ENCODE results near the gene ZNF224. TPM values are rescaled to one million over a fixed set of nuclear protein-coding genes. Genes with fewer than 3 reads are reported as not detected.

Gene ZNF224
- polyA plus RNA-seq, 1 of the 3 experiments (the other 2 are of a cell fraction) = 13.9 TPM

GRCh38 chr19:44061038-44061437 lies 33.1 kb upstream of the ZNF224 start:
- 92% methylated on average over 1 of the region's 1 CpG for WGBS (ENCODE audit: low lambda C conversion rate)
- TF ChIP-seq USF2 (IDR thresholded peaks at IDR 0.05; ENCODE audit: borderline replicate concordance, low read depth, low read length) = no peak
- TF ChIP-seq REST (IDR thresholded peaks at IDR 0.05; ENCODE audit: low read depth, low read length) = no peak
- no peak for TF ChIP-seq TCF12 (IDR thresholded peaks at IDR 0.05)
- TF ChIP-seq YY1 (IDR thresholded peaks at IDR 0.05; ENCODE audit: low read depth) = no peak
- POLR2A ChIA-PET = no interaction called here

GRCh38 chr19:44066305-44066704 lies 27.9 kb upstream of the ZNF224 start:
- Histone ChIP-seq H3K9me2 (no peaks in the 10 kb centered on the region), H3K9me3 (peaks cover 17% of the 10 kb centered on the region; the same call in 1 of the 2 replicates), H3K4me2 (no peak overlapping the region), H3K9ac (no peak overlapping the region), H3K36me3 (replicated peaks in 1 of 2; ENCODE audit: control insufficient read depth in 1 of 2, insufficient read depth in 2 of 2, low read length in 1 of 2) (peaks cover 59 to 68% of the 10 kb centered on the region in 2 experiments), H3K79me2 (ENCODE audit: insufficient read depth) (no peaks in the 10 kb centered on the region), H3K27ac (ENCODE audit: low read depth in 2 of 2, low read length in 1 of 2) (no peak overlapping the region), H2AFZ (ENCODE audit: low read depth) (no peak overlapping the region), H3F3A (replicated peaks; ENCODE audit: insufficient read depth) (no peaks in the 10 kb centered on the region), H3K4me3 (ENCODE audit: low read depth in 2 of 2, low read length in 1 of 2) (peak overlapping the region in 1 of 2 experiments; percentile 14; a peak in 1 of 4 replicates), H4K20me1 (ENCODE audit: insufficient read depth) (no peaks in the 10 kb centered on the region), H3K4me1 (ENCODE audit: control insufficient read depth in 1 of 2, insufficient read depth in 2 of 2, low read depth in 1 of 2, low read length in 1 of 2) (0 out of 4 replicates have a peak, but pooled peaks cover 0 to under 1% of the 10 kb centered on the region in 2 experiments), H3K27me3 (ENCODE audit: insufficient read depth) (no peaks in the 10 kb centered on the region)
- no peak for DNase-seq
- 72% methylated on average over 3 of the region's 3 CpGs for WGBS (ENCODE audit: low lambda C conversion rate)
- no peak for TF ChIP-seq NRF1 (IDR thresholded peaks at IDR 0.05; ENCODE audit: low read depth, low read length)
- TF ChIP-seq JUND (IDR thresholded peaks at IDR 0.05) = no peak
- no peak for TF ChIP-seq USF2 (IDR thresholded peaks at IDR 0.05; ENCODE audit: borderline replicate concordance, low read depth, low read length)
- TF ChIP-seq EZH2phosphoT487 (IDR thresholded peaks at IDR 0.05; ENCODE audit: borderline replicate concordance, low read depth) = no peak
- TF ChIP-seq IRF3 (IDR thresholded peaks at IDR 0.05; ENCODE audit: low read depth, low read length) = no peak
- no peak for TF ChIP-seq TEAD4 (IDR thresholded peaks at IDR 0.05; ENCODE audit: borderline replicate concordance, insufficient read depth)
- no peak for TF ChIP-seq FOXM1 (IDR thresholded peaks at IDR 0.05; ENCODE audit: low read depth)
- TF ChIP-seq MXI1 (IDR thresholded peaks at IDR 0.05; ENCODE audit: low read depth, low read length) = no peak
- TF ChIP-seq USF1 (IDR thresholded peaks at IDR 0.05; ENCODE audit: borderline replicate concordance, low read depth) = no peak
- TF ChIP-seq YY1 (IDR thresholded peaks at IDR 0.05; ENCODE audit: low read depth) = no peak
- TF ChIP-seq REST (IDR thresholded peaks at IDR 0.05; ENCODE audit: low read depth, low read length) = no peak
- no peak for TF ChIP-seq RCOR1 (IDR thresholded peaks at IDR 0.05; ENCODE audit: low read length)
- POLR2A ChIA-PET = no interaction called here
- CTCF ChIA-PET = no interaction called here

More at GRCh38 chr19:44061038-44061437, 33.1 kb upstream of the ZNF224 start:
- Histone ChIP-seq H3F3A (replicated peaks; ENCODE audit: insufficient read depth) (no peaks in the 10 kb centered on the region), H3K79me2 (ENCODE audit: insufficient read depth) (no peaks in the 10 kb centered on the region), H3K9me3 (peaks cover 15% of the 10 kb centered on the region; the same call in 1 of the 2 replicates), H3K9me2 (no peaks in the 10 kb centered on the region), H3K36me3 (replicated peaks in 1 of 2; ENCODE audit: control insufficient read depth in 1 of 2, insufficient read depth in 2 of 2, low read length in 1 of 2) (peaks cover 71 to 80% of the 10 kb centered on the region in 2 experiments), H3K4me3 (ENCODE audit: low read depth in 2 of 2, low read length in 1 of 2) (no peak overlapping the region), H2AFZ (ENCODE audit: low read depth) (no peak overlapping the region), H3K27me3 (ENCODE audit: insufficient read depth) (no peaks in the 10 kb centered on the region), H3K4me1 (ENCODE audit: control insufficient read depth in 1 of 2, insufficient read depth in 2 of 2, low read depth in 1 of 2, low read length in 1 of 2) (no peaks in the 10 kb centered on the region), H3K4me2 (no peak overlapping the region), H3K27ac (ENCODE audit: low read depth in 2 of 2, low read length in 1 of 2) (no peak overlapping the region), H4K20me1 (ENCODE audit: insufficient read depth) (no peaks in the 10 kb centered on the region), H3K9ac (no peak overlapping the region)
- CTCF ChIA-PET = no interaction called here
- DNase-seq = no peak

Measured in SK-N-SH (cell line).